OCI-LY3 (cell line): Measurements from ENCODE around the gene HDAC1.

ENCODE experiments used
- H2AFZ ChIP-seq: fragments of 200-600, 300-600 bp; shearing (Covaris generic); 2 replicates; pipeline ENCODE4 v1.6.0; 2014; ENCODE audit warnings: antibody characterized with exemption, low read depth, low read length
- H3K27ac ChIP-seq: fragments of 200-600, 300-600 bp; sonication (generic); 2 replicates; pipeline ENCODE4 v1.5.1; 2014; ENCODE audit warnings: mild to moderate bottlenecking, low read length, moderate library complexity, mixed read lengths
- H3K27me3 ChIP-seq: fragments of 200-600, 300-600 bp; sonication (generic); 2 replicates; pipeline ENCODE4 v1.6.1; 2014; ENCODE audit warnings: low read depth, low read length, mixed read lengths
- H3K36me3 ChIP-seq: fragments of 200-600, 300-600 bp; sonication (generic); replicated peaks from 2 replicates; pipeline ENCODE3; 2014; ENCODE audit warnings: low read depth, low read length, mixed read lengths
- H3K4me1 ChIP-seq: fragments of 300-600, 200-600 bp; sonication (generic); 2 replicates; pipeline ENCODE4 v1.6.1; 2014; ENCODE audit warnings: low read length, mixed read lengths
- H3K4me2 ChIP-seq: fragments of 200-600, 300-600 bp; sonication (generic); 2 replicates; pipeline ENCODE4 v1.6.1; 2014; ENCODE audit warnings: low read length, mixed read lengths
- H3K4me3 ChIP-seq: fragments of 300-600, 200-600 bp; sonication (generic); 2 replicates; pipeline ENCODE4 v1.5.1; 2014; ENCODE audit warnings: antibody characterized with exemption, mild to moderate bottlenecking, low read length, moderate library complexity
- H3K79me2 ChIP-seq: fragments of 300-600, 200-600 bp; shearing (Covaris generic); 2 replicates; pipeline ENCODE4 v1.6.1; 2014; ENCODE audit warnings: mild to moderate bottlenecking, low read length, mixed read lengths
- H3K9ac ChIP-seq: fragments of 300-600, 200-600 bp; shearing (Covaris generic); 2 replicates; pipeline ENCODE4 v1.6.0; 2014; ENCODE audit warnings: mild to moderate bottlenecking, low read length, moderate library complexity
- H3K9me3 ChIP-seq: fragments of 200-600, 300-600 bp; shearing (Covaris generic); 2 replicates; pipeline ENCODE4 v1.6.1; 2014; ENCODE audit warnings: low read length, mixed read lengths; ENCODE audit not compliant: insufficient read depth
- H4K20me1 ChIP-seq: fragments of 200-600, 300-600 bp; sonication (generic); 2 replicates; pipeline ENCODE4 v1.6.1; 2016; ENCODE audit warnings: low read length, mixed read lengths; ENCODE audit not compliant: insufficient read depth
- CTCF ChIP-seq: fragments of 200-600, 300-600 bp; sonication (generic); IDR thresholded peaks from 2 replicates; pipeline ENCODE4 v1.5.1; 2014; ENCODE audit warnings: antibody characterized with exemption, low read length, low read depth
- EZH2phosphoT487 ChIP-seq: fragments of 200-600 bp; shearing (Covaris generic); IDR thresholded peaks from 2 replicates; pipeline ENCODE4 v1.6.1; 2018; ENCODE audit warnings: antibody characterized with exemption, mixed run types, low read depth

HDAC1 gene

DNA sequence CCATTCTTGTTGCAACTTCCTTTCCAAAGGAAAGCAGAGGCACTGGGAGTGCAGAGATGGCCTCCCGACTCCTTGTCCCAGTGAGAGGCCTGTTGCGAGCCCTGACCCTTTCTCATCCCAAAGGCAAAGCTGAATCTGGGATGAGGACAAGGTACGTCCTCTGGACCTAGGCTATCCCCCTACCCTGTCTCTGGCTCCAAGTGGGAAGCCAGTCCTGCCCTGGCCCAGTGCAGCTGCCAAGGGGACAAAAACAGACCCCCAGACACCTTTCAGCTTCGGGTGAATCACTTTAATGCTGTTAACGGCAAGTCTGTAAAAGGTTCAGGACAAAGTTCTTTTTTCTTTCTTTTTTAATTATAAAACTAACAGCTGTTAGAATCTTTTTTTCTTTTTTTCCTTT, 73.0 kb downstream of the HDAC1 start:
- Histone ChIP-seq H3K4me1 (no peaks in the 10 kb centered on the region), H3K36me3 (peaks cover 7% of the 10 kb centered on the region), H3K79me2 (no peaks in the 10 kb centered on the region), H3K4me3 (no peak overlapping the region), H4K20me1 (no peaks in the 10 kb centered on the region), H3K9me3 (no peaks in the 10 kb centered on the region), H2AFZ (no peak overlapping the region), H3K27ac (no peak overlapping the region), H3K9ac (no peak overlapping the region), H3K4me2 (no peak overlapping the region), H3K27me3 (no peaks in the 10 kb centered on the region)
- TF ChIP-seq EZH2phosphoT487 (no peak), CTCF (no peak)

DNA sequence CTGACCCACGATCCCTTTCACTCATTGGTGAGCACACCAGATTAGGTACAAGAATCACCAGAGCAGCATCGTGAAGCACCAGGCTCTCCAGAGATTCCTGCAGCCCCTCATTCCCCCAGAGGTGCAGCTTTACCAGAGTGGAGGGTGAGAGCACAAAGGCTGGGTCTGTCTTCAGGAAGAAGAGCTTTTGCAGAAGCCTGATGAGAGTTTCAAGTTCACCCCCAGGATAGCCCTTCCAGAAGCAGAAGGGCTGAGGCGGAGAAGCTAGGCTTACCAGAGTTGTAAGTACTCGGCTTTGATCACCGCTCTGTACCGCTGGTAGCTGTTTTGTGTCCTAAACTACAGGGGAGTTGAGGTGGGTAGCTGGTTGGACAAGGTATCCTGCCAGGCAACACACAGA, 73.6 kb downstream of the HDAC1 start:
- no peak for TF ChIP-seq CTCF
- TF ChIP-seq EZH2phosphoT487 = no peak
- H3K36me3 ChIP-seq = peaks cover 7% of the 10 kb centered on the region
- H3K4me3 ChIP-seq = no peak overlapping the region
- no peaks in the 10 kb centered on the region for H4K20me1 ChIP-seq
- no peaks in the 10 kb centered on the region for H3K9me3 ChIP-seq
- no peaks in the 10 kb centered on the region for H3K4me1 ChIP-seq
- H3K27me3 ChIP-seq = no peaks in the 10 kb centered on the region
- H3K4me2 ChIP-seq = no peak overlapping the region
- H3K27ac ChIP-seq = no peak overlapping the region
- no peaks in the 10 kb centered on the region for H3K79me2 ChIP-seq
- H3K9ac ChIP-seq = no peak overlapping the region
- no peak overlapping the region for H2AFZ ChIP-seq

DNA sequence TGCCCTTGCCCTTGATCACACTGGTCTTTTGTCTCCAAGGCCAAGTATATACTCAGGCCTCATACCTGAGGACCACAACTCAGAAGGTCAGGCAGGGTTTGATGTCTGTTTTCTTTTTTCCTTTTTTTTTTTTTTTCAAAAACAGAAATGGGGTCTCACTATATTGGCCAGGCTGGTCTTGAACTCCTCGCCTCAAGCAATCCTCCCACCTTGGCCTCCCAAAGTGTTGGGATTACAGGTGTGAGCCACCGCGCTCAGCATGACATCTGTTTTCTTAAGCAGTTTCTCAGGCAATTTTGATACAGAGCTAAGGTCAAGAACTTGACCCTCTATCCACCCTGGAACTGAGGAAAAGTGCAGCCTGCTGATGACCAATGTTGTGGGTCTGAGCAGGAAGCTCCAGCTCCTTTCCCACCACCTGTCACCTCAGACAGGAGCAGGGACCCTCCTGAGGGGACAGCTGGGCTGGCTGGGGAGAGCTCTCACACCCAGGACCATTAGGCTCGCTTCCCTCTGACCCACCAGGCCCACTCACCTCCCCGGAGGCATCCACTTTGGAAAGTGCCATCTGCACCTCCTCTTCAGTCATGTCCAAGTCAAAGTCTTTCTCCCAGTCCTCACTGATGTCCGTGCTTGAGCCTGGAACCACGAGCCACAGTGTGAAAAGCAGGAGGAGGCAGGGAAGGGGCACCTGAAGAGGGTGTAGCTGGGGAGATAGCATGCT, 76.2 kb downstream of the HDAC1 start:
- H3K4me2 ChIP-seq = no peak overlapping the region

DNA sequence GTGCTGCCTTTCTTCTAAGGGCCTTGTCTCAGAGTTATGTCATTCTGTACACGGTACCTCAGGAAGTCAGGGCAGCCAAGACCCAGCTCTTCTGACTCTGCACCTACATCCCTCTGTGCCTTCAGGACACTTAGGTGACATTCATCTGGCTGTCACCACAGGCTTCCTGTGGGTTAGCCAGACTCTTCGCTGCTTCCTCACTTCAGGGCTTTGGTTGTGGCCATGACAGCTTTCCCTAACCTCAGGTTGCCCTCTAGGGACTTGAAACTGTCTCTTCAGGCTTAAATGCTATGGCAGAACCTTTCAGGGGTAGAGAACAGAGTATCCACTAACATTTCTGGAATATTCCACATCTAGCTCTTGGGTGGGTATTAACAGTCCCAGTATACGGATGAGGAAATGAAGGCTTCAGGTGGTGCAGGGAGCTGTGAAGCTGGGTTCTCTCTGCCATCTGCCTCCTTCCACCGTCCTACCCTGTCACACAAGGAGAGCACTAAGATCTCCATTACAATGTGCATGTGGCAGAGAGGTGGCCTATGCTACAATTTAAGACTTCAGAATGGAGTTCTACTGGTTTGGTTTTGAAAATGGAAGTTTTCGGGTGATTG, 80.4 kb downstream of the HDAC1 start:
- no peak overlapping the region for H3K27ac ChIP-seq
- peaks cover 9% of the 10 kb centered on the region for H3K36me3 ChIP-seq
- no peaks in the 10 kb centered on the region for H3K27me3 ChIP-seq
- H4K20me1 ChIP-seq = no peaks in the 10 kb centered on the region
- H3K9ac ChIP-seq = no peak overlapping the region
- H2AFZ ChIP-seq = no peak overlapping the region
- no peak for TF ChIP-seq EZH2phosphoT487
- no peak for TF ChIP-seq CTCF
- no peak overlapping the region for H3K4me3 ChIP-seq
- no peaks in the 10 kb centered on the region for H3K4me1 ChIP-seq
- no peaks in the 10 kb centered on the region for H3K9me3 ChIP-seq
- no peak overlapping the region for H3K4me2 ChIP-seq
- H3K79me2 ChIP-seq = no peaks in the 10 kb centered on the region

More for the DNA sequence above, 76.2 kb downstream of the HDAC1 start:
- Histone ChIP-seq H3K27me3 (no peaks in the 10 kb centered on the region), H3K79me2 (no peaks in the 10 kb centered on the region), H2AFZ (no peak overlapping the region), H3K4me1 (no peaks in the 10 kb centered on the region), H3K9me3 (no peaks in the 10 kb centered on the region), H3K9ac (no peak overlapping the region), H3K27ac (no peak overlapping the region), H3K4me3 (no peak overlapping the region), H3K36me3 (peaks cover 7% of the 10 kb centered on the region), H4K20me1 (no peaks in the 10 kb centered on the region)
- no peak for TF ChIP-seq EZH2phosphoT487
- TF ChIP-seq CTCF = no peak
